Nephron progenitor cell (in vitro differentiated cells): ENCODE data around the gene AKT2.

Experiments used
- DNase-seq: peaks from one replicate; pipeline ENCODE4 v3.0.0; 2021
- H3K27ac Mint-ChIP-seq: 2 replicates; pipeline ENCODE4 v1.8.0; 2021; ENCODE audit warnings: mild to moderate bottlenecking, moderate library complexity, mixed read lengths
- H3K27me3 Mint-ChIP-seq: 2 replicates; pipeline ENCODE4 v1.8.0; 2021; ENCODE audit warnings: mild to moderate bottlenecking, low read depth, mixed read lengths; ENCODE audit not compliant: poor library complexity
- H3K36me3 Mint-ChIP-seq: 2 replicates; pipeline ENCODE4 v1.8.0; 2021; ENCODE audit warnings: low read depth, mixed read lengths
- H3K4me1 Mint-ChIP-seq: 2 replicates; pipeline ENCODE4 v1.8.0; 2021; ENCODE audit warnings: mixed read lengths
- H3K4me3 Mint-ChIP-seq: 2 replicates; pipeline ENCODE4 v1.8.0; 2021; ENCODE audit warnings: mild to moderate bottlenecking, moderate library complexity, mixed read lengths
- H3K9me3 Mint-ChIP-seq: 2 replicates; pipeline ENCODE4 v1.8.0; 2021; ENCODE audit warnings: mild to moderate bottlenecking, moderate library complexity, mixed read lengths
- CTCF ChIP-seq: fragments of 200-600 bp; sonication (generic); IDR thresholded peaks from 2 replicates; pipeline ENCODE4 v1.5.0; 2021; ENCODE audit warnings: antibody characterized with exemption

Gene AKT2

DNA sequence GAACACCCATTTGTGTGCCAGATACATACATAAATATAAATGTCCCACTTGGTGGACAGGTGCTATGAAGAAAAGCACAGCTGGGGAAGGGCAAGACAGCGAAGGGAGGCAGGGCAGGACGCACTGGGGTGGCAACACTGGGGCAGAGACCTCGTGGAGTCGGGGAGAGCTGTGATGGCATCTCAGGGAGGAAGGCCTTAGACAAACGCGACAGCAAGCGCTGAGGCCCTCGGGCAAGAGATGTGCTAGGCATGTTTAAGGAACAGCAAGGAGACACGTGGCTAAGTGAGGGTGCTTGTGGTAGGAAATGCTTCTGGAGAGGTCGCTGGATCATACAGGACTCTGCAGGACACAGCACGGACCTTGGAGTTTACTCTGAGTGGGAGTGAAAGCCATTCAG lies 35.4 kb downstream of the AKT2 start:
- TF ChIP-seq CTCF = no peak
- Mint-ChIP-seq H3K9me3 (no peaks in the 10 kb centered on the region), H3K36me3 (peaks cover 34% of the 10 kb centered on the region), H3K4me3 (no peak overlapping the region), H3K27me3 (no peaks in the 10 kb centered on the region), H3K27ac (peak overlapping the region; percentile 37), H3K4me1 (peaks cover 15% of the 10 kb centered on the region)
- DNase-seq = no peak

DNA sequence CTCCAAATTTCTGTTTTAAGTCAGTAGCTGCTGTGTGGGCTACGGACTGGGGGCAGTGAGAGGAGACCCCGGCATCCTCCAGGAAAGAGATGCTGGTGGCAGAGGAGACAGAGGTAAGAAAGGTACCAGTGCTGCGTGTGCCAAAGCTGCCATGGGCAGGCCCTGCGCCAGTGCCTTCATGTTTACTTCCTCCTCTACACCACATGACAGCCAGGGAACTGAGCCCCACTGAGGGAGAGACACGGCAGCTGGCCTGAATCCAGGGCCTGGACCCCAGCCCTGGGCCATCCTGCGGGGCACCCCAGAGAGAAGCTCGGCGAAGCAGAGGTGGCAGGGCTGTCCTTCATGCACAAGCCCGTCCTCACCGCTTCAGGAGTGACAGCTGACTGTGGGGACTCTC lies 35.9 kb downstream of the AKT2 start:
- H3K9me3 Mint-ChIP-seq = no peaks in the 10 kb centered on the region
- H3K27ac Mint-ChIP-seq = no peak overlapping the region
- peaks cover 15% of the 10 kb centered on the region for H3K4me1 Mint-ChIP-seq
- no peak for TF ChIP-seq CTCF
- H3K36me3 Mint-ChIP-seq = peaks cover 31% of the 10 kb centered on the region
- H3K27me3 Mint-ChIP-seq = no peaks in the 10 kb centered on the region
- DNase-seq = no peak
- no peak overlapping the region for H3K4me3 Mint-ChIP-seq

- H3K9me3 Mint-ChIP-seq = no peaks in the 10 kb centered on the region
- peaks cover 22% of the 10 kb centered on the region for H3K36me3 Mint-ChIP-seq
- no peaks in the 10 kb centered on the region for H3K27me3 Mint-ChIP-seq
- H3K27ac Mint-ChIP-seq = peak overlapping the region; percentile 64
- no peak overlapping the region for H3K4me3 Mint-ChIP-seq
- DNase-seq = no peak
- TF ChIP-seq CTCF = no peak
- peaks cover 4% of the 10 kb centered on the region for H3K4me1 Mint-ChIP-seq
Observed at GRCh38 chr19:40247735-40248262, 37.3 kb downstream of the AKT2 start.

GRCh38 chr19:40247178-40247577 lies 38.0 kb downstream of the AKT2 start:
- Mint-ChIP-seq H3K4me3 (no peak overlapping the region), H3K9me3 (no peaks in the 10 kb centered on the region), H3K4me1 (peaks cover 4% of the 10 kb centered on the region), H3K27me3 (no peaks in the 10 kb centered on the region), H3K36me3 (peaks cover 16% of the 10 kb centered on the region), H3K27ac (peak overlapping the region; percentile 64)
- no peak for TF ChIP-seq CTCF
- DNase-seq = no peak

DNA sequence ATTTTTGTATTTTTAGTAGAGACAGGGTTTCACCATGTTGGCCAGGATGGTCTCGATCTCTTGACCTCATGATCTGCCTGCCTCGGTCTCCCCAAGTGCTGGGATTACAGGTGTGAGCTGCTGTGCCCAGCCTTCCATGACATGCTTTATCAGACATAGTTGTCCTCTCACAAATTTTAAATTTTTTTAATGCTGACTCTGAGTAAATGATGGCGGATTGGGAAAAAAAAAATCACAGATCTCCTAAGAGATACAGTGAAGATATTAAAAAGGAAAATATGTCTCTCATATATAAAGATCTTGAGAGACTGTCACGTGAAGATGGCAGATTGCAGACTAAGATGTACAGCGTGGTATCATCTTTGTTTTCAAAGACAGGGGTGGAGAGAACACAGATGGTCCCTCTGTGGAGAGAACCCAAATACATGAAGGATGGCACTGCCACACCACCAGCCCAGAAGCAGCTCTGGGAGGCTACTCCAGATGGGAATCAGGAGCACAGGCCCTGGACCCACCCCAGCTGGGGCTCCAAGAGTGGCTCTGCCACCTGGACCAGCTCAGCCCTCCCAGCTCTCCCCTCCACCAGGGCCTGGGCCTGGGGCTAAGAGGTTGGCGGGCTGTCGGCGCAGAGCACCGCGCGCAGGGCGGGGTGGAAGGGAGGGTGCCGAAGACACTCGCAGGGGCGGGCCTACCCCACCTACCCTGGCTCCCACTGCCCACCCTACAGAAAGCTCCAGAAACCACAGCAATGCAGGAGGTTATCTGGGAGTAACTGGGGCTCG lies 38.7 kb downstream of the AKT2 start:
- H3K27me3 Mint-ChIP-seq = no peaks in the 10 kb centered on the region
- H3K4me3 Mint-ChIP-seq = no peak overlapping the region
- peaks cover 4% of the 10 kb centered on the region for H3K4me1 Mint-ChIP-seq
- DNase-seq = no peak
- no peak overlapping the region for H3K27ac Mint-ChIP-seq
- TF ChIP-seq CTCF = no peak
- no peaks in the 10 kb centered on the region for H3K9me3 Mint-ChIP-seq
- H3K36me3 Mint-ChIP-seq = peaks cover 13% of the 10 kb centered on the region
